Neuronal stem cell (in vitro differentiated cells): ENCODE measurements around the gene VWA8.

Experiments
- DNase-seq: peaks from one replicate; pipeline ENCODE4 v3.0.0-alpha.2; 2013; ENCODE audit warnings: low spot score
- H2AFZ ChIP-seq: one replicate; pipeline ENCODE4 v1.6.1; 2013; ENCODE audit warnings: mild to moderate bottlenecking, low read length, inconsistent platforms
- H2AK5ac ChIP-seq: 2 replicates; pipeline ENCODE4 v1.6.1; 2013; ENCODE audit warnings: low read depth, mild to moderate bottlenecking, inconsistent platforms, low read length, moderate library complexity, mixed read lengths
- H2BK120ac ChIP-seq: 2 replicates; pipeline ENCODE4 v1.6.1; 2013; ENCODE audit warnings: low read depth, mild to moderate bottlenecking, inconsistent platforms, low read length, moderate library complexity, mixed read lengths
- H2BK12ac ChIP-seq: one replicate; pipeline ENCODE4 v1.6.1; 2013; ENCODE audit warnings: low read length, inconsistent platforms
- H2BK15ac ChIP-seq: 2 replicates; pipeline ENCODE4 v1.6.1; 2013; ENCODE audit warnings: mild to moderate bottlenecking, low read length, inconsistent platforms, mixed read lengths
- H2BK5ac ChIP-seq: one replicate; pipeline ENCODE4 v1.6.1; 2013; ENCODE audit warnings: inconsistent platforms, mild to moderate bottlenecking, low read length, moderate library complexity
- H3K14ac ChIP-seq: one replicate; pipeline ENCODE4 v1.6.1; 2013; ENCODE audit warnings: low read length, inconsistent platforms
- H3K18ac ChIP-seq: 2 replicates; pipeline ENCODE4 v1.6.1; 2013; ENCODE audit warnings: low read length, inconsistent platforms
- H3K23ac ChIP-seq: 2 replicates; pipeline ENCODE4 v1.6.1; 2013; ENCODE audit warnings: low read depth, mild to moderate bottlenecking, mixed read lengths, low read length, inconsistent platforms; ENCODE audit not compliant: poor library complexity
- H3K27ac ChIP-seq: replicated peaks from 3 replicates; pipeline ENCODE4 v1.5.1; 2013; ENCODE audit warnings: low read length, inconsistent platforms
- H3K27me3 ChIP-seq, 3 experiments: 2 replicates each; pipeline ENCODE4 v1.6.1; 2013; ENCODE audit warnings: low read length in 3 of 3, mild to moderate bottlenecking in 2 of 3, inconsistent platforms in 1 of 3, low read depth in 1 of 3, mixed read lengths in 1 of 3, moderate library complexity in 1 of 3; ENCODE audit not compliant: control insufficient read depth in 3 of 3, insufficient read depth in 3 of 3
- H3K36me3 ChIP-seq, 2 donors: replicated peaks in 1 of 2; 2 replicates each; pipeline ENCODE4 v1.6.1; 2013; ENCODE audit warnings: low read length in 2 of 2; ENCODE audit not compliant: control insufficient read depth in 2 of 2, insufficient read depth in 2 of 2
- H3K4ac ChIP-seq: 2 replicates; pipeline ENCODE4 v1.6.1; 2013; ENCODE audit warnings: inconsistent platforms, mild to moderate bottlenecking, low read length, moderate library complexity
- H3K4me1 ChIP-seq, 2 donors: 1 replicate in 1 of 2; 2 replicates in 1 of 2; pipeline ENCODE4 v1.6.1; 2013; ENCODE audit warnings: low read length in 2 of 2, low read depth in 1 of 2; ENCODE audit not compliant: control insufficient read depth in 2 of 2, insufficient read depth in 1 of 2
- H3K4me2 ChIP-seq: one replicate; pipeline ENCODE4 v1.6.1; 2013; ENCODE audit warnings: mild to moderate bottlenecking, low read length, inconsistent platforms; ENCODE audit not compliant: insufficient read depth, poor library complexity, severe bottlenecking
- H3K4me3 ChIP-seq, 2 donors: 2 replicates each; pipeline ENCODE4 v1.5.1; 2013; ENCODE audit warnings: low read length in 2 of 2, mild to moderate bottlenecking in 2 of 2, inconsistent platforms in 1 of 2, moderate library complexity in 1 of 2
- H3K79me1 ChIP-seq: one replicate; pipeline ENCODE4 v1.6.1; 2013; ENCODE audit warnings: low read depth, mild to moderate bottlenecking, inconsistent platforms, low read length, moderate library complexity
- H3K9ac ChIP-seq: one replicate; pipeline ENCODE4 v1.6.1; 2013; ENCODE audit warnings: mild to moderate bottlenecking, low read depth, low read length, inconsistent platforms; ENCODE audit not compliant: poor library complexity
- H3K9me3 ChIP-seq, 2 donors: replicated peaks in 1 of 2; 2 replicates each; pipeline versions ENCODE3 to v1.6.1; 2013; ENCODE audit warnings: low read length in 2 of 2, mild to moderate bottlenecking in 2 of 2, inconsistent platforms in 1 of 2, low read depth in 1 of 2, mixed read lengths in 1 of 2, moderate library complexity in 1 of 2; ENCODE audit not compliant: control insufficient read depth in 2 of 2, insufficient read depth in 1 of 2
- H4K8ac ChIP-seq: one replicate; pipeline ENCODE4 v1.6.1; 2013; ENCODE audit warnings: low read depth, mild to moderate bottlenecking, inconsistent platforms, low read length, moderate library complexity
- H4K91ac ChIP-seq: one replicate; pipeline ENCODE4 v1.6.1; 2013; ENCODE audit warnings: low read length, low read depth, mild to moderate bottlenecking, inconsistent platforms; ENCODE audit not compliant: poor library complexity
- WGBS, 2 donors: extraction: QIAGEN DNeasy Blood & Tissue Kit; methylation state at CpG; one replicate each; pipeline ENCODE4 v1.1.7; 2013; ENCODE audit warnings: missing lambda C conversion rate in 2 of 2, mixed read lengths in 1 of 2; ENCODE audit not compliant: insufficient read length in 2 of 2, insufficient replicate concordance in 1 of 2; ENCODE audit errors: extremely low coverage in 2 of 2; 5-methylcytosine and 5-hydroxymethylcytosine counted together

The VWA8 gene

DNA sequence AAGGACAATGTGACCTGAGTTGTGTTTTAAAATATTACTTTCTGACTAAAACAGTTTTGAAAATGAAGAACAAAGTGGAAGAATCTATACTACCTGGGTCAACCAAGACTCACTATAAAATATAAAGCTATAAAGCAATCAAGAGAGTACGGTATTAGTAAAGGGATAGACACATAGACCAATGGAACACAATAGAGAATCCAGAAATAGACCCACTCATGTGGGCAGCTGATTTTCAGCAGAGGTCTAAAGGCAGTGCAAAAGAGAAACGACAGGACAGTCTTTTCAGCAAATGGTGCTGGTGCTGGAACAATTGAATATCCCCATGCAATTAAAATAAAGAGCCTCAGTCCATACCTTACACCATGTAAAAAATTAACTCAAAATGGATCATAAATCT is 278.9 kb downstream of the VWA8 start:
- peaks cover 0 to 3% of the 10 kb centered on the region in 2 donors for H3K4me1 ChIP-seq
- no CpG with 5 or more reads among the region's 2 CpGs for WGBS, 2 donors
- no peaks in the 10 kb centered on the region for H3K79me1 ChIP-seq
- no peak overlapping the region for H3K4me3 ChIP-seq
- no peak overlapping the region for H3K27ac ChIP-seq
- H2BK15ac ChIP-seq: no peak overlapping the region
- H3K27me3 ChIP-seq: no peaks in the 10 kb centered on the region
- H3K9ac ChIP-seq: no peak overlapping the region
- no peak overlapping the region for H2BK120ac ChIP-seq
- no peak overlapping the region for H3K4ac ChIP-seq
- no peak for DNase-seq
- no peak overlapping the region for H3K4me2 ChIP-seq
- H4K8ac ChIP-seq: no peak overlapping the region
- H2AFZ ChIP-seq: no peak overlapping the region
- peaks cover 5 to 17% of the 10 kb centered on the region in 2 donors for H3K36me3 ChIP-seq
- H3K9me3 ChIP-seq: peaks cover 2 to 4% of the 10 kb centered on the region in 2 donors
- H2AK5ac ChIP-seq: no peak overlapping the region
- H4K91ac ChIP-seq: no peak overlapping the region
- no peak overlapping the region for H3K18ac ChIP-seq
- H2BK12ac ChIP-seq: no peak overlapping the region
- no peak overlapping the region for H2BK5ac ChIP-seq
- H3K14ac ChIP-seq: no peak overlapping the region
- no peak overlapping the region for H3K23ac ChIP-seq

GRCh38 chr13:41681587-41681986 is 279.3 kb downstream of the VWA8 start:
- Histone ChIP-seq H4K8ac (no peak overlapping the region), H3K4me2 (no peak overlapping the region), H3K9ac (no peak overlapping the region), H3K79me1 (no peaks in the 10 kb centered on the region), H4K91ac (no peak overlapping the region), H3K27ac (no peak overlapping the region), H3K4ac (no peak overlapping the region), H2BK12ac (no peak overlapping the region), H3K14ac (no peak overlapping the region), H3K27me3 (no peaks in the 10 kb centered on the region), H2BK15ac (no peak overlapping the region), H3K4me1 (peaks cover 0 to 3% of the 10 kb centered on the region in 2 donors), H2BK5ac (no peak overlapping the region), H2AFZ (no peak overlapping the region), H3K36me3 (peaks cover 3 to 17% of the 10 kb centered on the region in 2 donors), H3K23ac (no peak overlapping the region), H3K4me3 (no peak overlapping the region), H2AK5ac (no peak overlapping the region), H3K18ac (no peak overlapping the region), H3K9me3 (peaks cover under 1 to 4% of the 10 kb centered on the region in 2 donors), H2BK120ac (no peak overlapping the region)
- no CpG with 5 or more reads among the region's 3 CpGs for WGBS, 2 donors
- DNase-seq: no peak

- Histone ChIP-seq H2BK12ac (no peak overlapping the region), H3K23ac (no peak overlapping the region), H3K4me2 (no peak overlapping the region), H3K36me3 (peaks cover 3 to 17% of the 10 kb centered on the region in 2 donors), H3K79me1 (no peaks in the 10 kb centered on the region), H3K4me1 (peaks cover 0 to 3% of the 10 kb centered on the region in 2 donors), H2BK15ac (no peak overlapping the region), H3K27ac (no peak overlapping the region), H3K4ac (no peak overlapping the region), H3K14ac (no peak overlapping the region), H2AK5ac (no peak overlapping the region), H4K8ac (no peak overlapping the region), H2AFZ (no peak overlapping the region), H3K18ac (no peak overlapping the region), H3K27me3 (no peaks in the 10 kb centered on the region), H4K91ac (no peak overlapping the region), H3K9me3 (peaks cover 0 to 4% of the 10 kb centered on the region in 2 donors), H3K9ac (no peak overlapping the region), H2BK120ac (no peak overlapping the region), H3K4me3 (no peak overlapping the region), H2BK5ac (no peak overlapping the region)
- no peak for DNase-seq
- no CpG with 5 or more reads among the region's 2 CpGs for WGBS, 2 donors
Measured at GRCh38 chr13:41680900-41681299, 280.0 kb downstream of the VWA8 start.

DNA sequence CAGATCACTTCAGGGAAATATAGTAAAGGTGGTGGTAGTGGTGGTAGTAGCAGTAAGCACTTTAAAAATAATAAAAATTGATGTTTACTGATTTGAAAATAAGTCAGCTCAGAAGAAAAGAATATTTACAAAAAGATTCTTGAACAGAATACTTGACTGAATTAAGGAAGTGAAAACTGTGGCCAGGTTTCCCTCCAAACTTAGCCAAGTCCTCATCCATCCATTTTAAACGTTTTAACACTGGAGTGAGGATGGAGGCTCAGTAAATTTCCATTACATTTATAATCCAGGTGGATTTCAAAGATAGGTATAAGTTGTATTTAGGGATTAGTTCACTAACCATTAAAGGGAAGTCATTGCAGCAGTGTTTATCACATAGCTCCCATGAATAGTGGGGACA is 282.1 kb downstream of the VWA8 start:
- Histone ChIP-seq H3K18ac (no peak overlapping the region), H2BK5ac (no peak overlapping the region), H3K4ac (no peak overlapping the region), H4K91ac (no peak overlapping the region), H3K14ac (no peak overlapping the region), H3K36me3 (peaks cover 3 to 7% of the 10 kb centered on the region in 2 donors), H3K79me1 (no peaks in the 10 kb centered on the region), H2AK5ac (no peak overlapping the region), H3K9me3 (peaks cover 0 to 4% of the 10 kb centered on the region in 2 donors), H2BK15ac (no peak overlapping the region), H3K27ac (no peak overlapping the region), H3K4me3 (no peak overlapping the region), H3K4me1 (peaks cover 0 to 3% of the 10 kb centered on the region in 2 donors), H2BK12ac (no peak overlapping the region), H3K23ac (no peak overlapping the region), H2AFZ (no peak overlapping the region), H3K9ac (no peak overlapping the region), H3K27me3 (no peaks in the 10 kb centered on the region), H2BK120ac (no peak overlapping the region), H3K4me2 (no peak overlapping the region), H4K8ac (no peak overlapping the region)
- DNase-seq: no peak
- WGBS, 2 donors: no CpG with 5 or more reads among the region's 1 CpG
